DMS53 treated with DMSO at 0.1 percent for 48 hours (cell line): ENCODE measurements around the gene RSF1.

ENCODE experiments used
- DNase-seq: peaks from one replicate; lab custom pipeline; 2025; ENCODE audit not compliant: unreplicated experiment; lab: John Stamatoyannopoulos, UW

The RSF1 gene

DNA sequence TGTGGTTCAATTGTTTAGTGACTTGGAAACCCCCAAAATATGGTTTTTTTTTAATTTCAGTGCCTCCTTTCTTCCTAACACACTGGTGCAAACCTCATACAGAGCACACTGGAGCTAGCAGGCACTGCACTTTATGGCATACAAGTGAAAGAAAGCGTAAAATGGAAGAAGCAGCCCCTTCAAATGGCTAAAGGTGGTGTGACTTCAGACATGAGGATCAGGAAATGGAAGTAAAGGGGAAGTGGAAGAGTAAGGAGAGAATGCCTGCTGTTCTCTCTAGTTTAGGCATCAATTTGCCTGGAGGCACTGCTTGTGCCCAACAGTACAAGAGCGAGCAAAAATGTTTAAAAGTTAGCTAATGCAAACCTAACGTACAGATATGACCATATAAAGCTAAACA, 5.7 kb downstream of the RSF1 start:
- DNase-seq: no peak

GRCh38 chr11:77813256-77813655, 7.3 kb downstream of the RSF1 start:
- DNase-seq: no peak

DNA sequence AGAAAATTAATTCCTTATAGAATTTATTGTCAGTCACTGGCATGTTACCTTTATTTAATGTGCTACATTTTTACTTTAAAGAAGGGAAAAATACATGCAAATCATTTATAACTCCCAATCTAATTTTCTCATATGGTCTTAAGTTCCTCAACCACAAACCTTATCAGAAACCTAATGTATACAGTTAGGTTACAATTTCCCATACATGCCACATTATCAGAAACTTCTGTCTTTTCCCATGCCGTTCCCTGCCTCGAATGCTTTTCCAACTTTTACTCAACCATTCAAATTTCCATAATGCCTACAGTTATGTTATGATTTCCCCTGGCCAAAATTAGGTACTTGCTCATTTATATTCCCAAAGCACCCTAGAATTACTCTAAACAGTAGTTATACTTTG, 13.5 kb downstream of the RSF1 start:
- no peak for DNase-seq

- no peak for DNase-seq
Observed at GRCh38 chr11:77806415-77806814, 14.1 kb downstream of the RSF1 start.

GRCh38 chr11:77801477-77801876, 19.0 kb downstream of the RSF1 start:
- no peak for DNase-seq

DNA sequence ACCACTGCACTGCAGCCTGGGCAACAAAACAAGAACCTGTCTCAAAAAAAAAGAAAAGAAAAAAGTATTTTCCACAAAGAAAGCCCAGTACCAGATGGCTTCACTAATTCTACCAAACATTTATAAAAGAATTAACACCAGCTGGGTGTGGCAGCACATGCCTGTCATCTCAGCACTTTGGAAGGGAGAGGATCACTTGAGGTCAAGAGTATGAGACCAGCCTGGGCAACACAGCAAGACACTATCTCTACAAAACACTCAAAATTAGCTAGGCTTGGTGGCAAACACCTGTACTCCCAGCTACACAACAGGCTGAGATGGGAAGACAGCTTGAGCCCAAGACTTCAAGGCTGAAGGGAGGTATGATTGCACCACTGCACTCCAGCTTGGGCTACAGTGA, 20.1 kb downstream of the RSF1 start:
- no peak for DNase-seq

- no peak for DNase-seq
Observed at GRCh38 chr11:77799338-77799737, 21.2 kb downstream of the RSF1 start.

GRCh38 chr11:77793972-77794371, 26.6 kb downstream of the RSF1 start:
- DNase-seq: no peak

- DNase-seq: no peak
Observed at GRCh38 chr11:77791301-77791700, 29.2 kb downstream of the RSF1 start.

DNA sequence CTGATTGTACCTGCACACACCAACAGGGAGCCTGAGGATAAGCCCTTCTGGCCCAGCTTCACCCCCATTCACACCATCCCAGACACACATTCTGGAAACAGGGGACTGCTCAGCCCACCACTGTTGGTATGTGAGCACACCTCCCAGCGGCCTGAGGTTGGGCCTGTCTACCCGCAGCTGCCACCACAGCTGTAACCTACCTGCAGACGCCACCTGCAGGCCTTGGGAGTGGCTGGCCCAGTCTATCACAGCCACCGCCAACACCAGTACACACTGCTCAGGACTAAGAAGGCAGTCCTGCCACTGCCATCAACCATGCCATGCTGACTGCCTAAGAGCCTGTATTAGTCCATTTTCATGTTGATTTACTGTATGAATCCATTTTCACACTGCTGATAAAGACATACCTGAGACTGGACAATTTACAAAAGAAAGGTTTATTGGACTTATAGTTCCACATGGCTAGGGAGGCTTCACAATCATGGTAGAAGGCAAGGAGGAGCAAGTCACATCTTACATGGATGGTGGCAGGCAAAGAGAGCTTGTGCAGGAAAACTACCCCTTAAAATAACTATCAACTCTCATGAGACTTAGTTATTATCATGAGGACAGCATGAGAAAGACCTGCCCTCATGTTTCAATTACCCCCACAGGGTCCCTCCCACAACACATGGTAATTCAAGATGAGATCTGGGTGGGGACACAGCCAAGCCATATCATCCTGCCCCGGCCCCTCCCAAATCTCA, 30.6 kb downstream of the RSF1 start:
- no peak for DNase-seq

GRCh38 chr11:77789061-77789730, 31.3 kb downstream of the RSF1 start:
- DNase-seq: no peak

DNA sequence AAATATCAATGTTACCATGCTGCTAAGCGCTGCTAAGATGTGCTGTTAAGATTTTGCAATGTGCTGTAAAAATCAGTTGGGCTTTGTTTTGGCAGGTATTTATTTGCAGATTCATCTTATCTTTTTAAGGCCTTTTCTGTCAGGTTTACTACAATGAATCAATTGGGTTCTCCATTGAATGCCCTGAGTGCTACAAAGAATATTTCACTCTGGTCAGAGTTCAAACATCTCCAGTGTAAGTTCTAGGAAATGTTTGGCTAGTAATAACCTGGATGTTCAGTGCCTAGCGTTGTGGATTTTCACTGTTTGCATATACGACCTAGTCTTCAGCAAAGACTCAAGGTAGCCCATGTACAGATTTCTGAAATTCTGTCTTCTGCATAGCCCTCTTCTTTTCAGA, 36.0 kb downstream of the RSF1 start:
- no peak for DNase-seq

DNA sequence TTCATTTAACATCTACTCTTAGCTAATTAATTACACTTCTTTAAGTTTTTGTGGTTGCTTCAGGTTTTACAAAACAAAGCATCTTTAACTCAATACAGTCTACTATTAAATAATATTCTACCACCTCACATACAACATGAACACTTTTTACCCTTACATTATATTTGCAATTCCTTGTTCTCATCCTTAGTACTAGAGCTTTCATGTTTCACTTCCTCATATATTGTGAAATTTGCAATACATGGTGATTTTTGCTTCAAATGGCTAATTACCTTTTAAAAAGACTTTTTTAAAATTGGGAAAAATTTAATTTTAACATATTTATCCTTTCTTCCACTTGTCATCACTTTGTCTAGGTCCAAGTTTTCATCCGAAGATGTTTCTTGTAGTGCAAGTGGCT, 37.5 kb downstream of the RSF1 start:
- DNase-seq: no peak

- no peak for DNase-seq
Observed at GRCh38 chr11:77779935-77780334, 40.6 kb downstream of the RSF1 start.

- no peak for DNase-seq
Observed at GRCh38 chr11:77778549-77778948, 42.0 kb downstream of the RSF1 start.

DNA sequence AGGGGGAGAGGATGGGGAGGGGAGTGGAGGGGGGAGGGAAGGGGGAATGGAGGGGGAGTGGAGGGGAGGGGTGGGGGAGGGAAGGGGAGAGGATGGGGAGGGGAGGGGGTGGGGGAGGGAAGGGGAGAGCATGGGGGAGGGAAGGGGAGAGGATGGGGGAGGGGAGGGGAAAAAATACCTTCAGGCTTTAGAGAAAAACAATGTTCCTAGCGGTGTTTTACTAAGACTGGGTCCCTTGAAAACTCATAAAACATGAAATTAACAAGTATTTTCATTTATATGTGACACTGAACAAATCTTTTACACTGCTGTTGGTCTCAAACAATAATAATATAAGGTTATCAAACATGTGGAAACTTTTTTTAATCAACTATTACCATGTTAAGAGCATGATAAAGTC, 42.4 kb downstream of the RSF1 start:
- no peak for DNase-seq

DNA sequence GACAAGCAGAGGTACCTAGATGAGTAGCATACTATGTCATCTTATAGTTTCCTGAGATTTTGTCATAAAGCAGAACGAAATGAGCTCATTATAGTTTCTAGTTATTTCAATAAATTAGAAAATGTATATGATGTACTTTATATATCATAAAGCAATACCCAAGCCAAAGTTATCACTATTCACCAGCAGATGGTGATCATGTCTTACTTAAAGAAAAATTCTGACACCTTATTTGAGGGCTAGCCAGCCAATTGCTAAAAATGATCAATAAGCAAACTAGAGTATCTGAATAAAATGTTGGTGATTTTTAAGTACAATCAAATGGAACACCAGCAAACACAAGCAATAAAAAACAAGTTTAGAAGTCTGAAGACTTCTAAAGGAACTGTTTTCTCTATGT, 44.1 kb downstream of the RSF1 start:
- DNase-seq: peak; percentile 37

DNA sequence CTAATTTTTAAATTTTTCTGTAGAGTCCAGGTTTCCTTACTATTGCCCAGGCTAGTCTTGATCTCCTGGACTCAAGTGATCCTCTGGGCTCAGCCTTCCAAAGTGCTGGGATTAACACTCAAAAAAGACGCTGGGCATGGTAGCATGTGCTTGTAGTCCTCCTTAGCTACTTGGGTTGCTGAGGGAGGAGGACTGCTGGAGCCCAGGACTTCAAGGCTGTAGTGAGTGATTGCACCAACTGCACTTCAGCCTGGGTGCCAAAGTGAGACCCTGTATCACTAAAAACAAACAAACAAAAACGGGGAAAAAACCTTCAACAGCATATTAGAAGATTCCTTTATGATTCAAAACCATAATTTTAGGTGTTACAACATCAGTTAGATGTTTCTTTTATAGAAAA, 44.6 kb downstream of the RSF1 start:
- no peak for DNase-seq

DNA sequence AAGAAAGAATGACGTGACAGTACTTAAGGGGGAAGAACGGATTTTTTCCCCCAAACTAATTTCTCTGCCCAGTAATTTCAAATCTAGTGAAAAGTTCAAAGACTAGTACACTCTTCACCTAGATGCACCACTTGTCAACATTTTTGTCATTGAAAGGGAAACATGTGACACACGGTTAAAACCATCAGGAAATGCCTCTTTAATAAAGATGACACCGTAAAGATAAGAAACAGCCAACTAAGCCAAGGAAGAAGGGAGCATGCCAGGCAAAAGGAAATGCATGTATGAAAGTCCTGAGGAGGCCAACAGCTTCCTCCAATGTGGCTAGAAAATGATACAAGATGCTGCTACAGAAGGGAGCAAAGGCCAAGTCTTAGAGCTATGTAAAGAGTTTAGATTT, 49.4 kb downstream of the RSF1 start:
- DNase-seq: no peak

DNA sequence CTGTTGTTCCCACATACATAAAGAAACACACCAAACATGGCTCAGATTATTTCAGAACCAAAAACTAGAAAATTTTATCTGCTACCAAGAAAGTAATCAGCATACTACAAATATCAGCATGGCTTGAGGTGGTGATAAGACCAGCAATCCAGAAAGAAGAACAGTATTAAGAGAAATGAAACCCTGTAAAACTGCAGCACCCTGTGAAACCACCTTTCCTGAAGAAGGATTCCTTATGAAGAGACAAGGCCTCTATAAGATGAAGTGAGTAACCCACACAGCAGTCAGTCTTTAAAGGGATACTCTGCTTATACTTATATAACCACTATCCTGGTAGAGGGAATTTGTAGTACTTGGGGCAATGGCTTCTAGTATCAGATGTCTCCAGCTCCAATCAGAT, 49.9 kb downstream of the RSF1 start:
- no peak for DNase-seq

DNA sequence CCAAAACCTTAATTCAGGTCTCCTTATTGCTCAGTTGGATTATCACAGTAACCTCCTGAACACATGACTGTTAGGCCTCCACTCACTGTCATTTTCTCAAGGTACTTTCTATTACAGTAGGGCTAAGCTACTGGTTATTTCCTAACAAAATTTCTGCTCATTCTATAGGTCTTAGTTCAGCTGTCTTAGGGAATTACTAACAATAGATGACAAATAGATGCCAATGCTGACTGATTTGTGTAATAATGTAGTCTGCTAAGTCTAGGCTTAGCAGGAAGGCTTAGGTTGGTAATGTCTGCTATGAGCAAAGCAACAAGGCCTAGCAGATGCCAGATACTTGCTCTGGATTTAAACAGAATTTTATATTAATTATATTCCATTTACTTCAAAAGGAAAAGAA, 58.1 kb downstream of the RSF1 start:
- DNase-seq: no peak

DNA sequence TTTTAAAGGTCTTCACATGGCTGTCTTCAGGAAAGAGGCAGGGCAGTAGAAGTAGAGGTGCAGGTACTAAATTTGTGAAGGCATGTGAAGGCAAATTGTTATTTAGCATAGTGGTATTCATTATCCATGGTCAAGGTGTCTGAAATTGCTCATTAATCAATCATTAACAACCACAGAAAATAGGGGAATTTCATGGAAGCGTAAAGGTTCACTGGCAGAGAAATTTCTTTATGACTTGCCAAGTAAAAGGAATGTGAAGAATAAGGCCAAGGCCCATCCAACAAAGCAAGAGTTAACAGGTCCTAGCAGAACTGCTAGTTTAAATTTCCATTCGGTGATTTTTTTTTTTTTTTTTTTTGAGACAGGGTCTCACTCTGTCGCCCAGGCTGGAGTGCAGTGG, 59.0 kb downstream of the RSF1 start:
- no peak for DNase-seq

- DNase-seq: no peak
Observed at GRCh38 chr11:77758331-77758730, 62.2 kb downstream of the RSF1 start.
